BE2C (cell line): ENCODE data around the gene SPINK9.

Experiments
- DNase-seq: peaks from one replicate; pipeline ENCODE4 v3.0.0-alpha.2; 2020
- H3K27me3 ChIP-seq: fragments of 250-450 bp; sonication (Bioruptor Pico); 2 replicates; pipeline ENCODE4 v1.5.1; 2020; ENCODE audit warnings: mild to moderate bottlenecking
- H3K36me3 ChIP-seq: fragments of 250-450 bp; sonication (Bioruptor Pico); 2 replicates; pipeline ENCODE4 v1.5.1; 2020; ENCODE audit warnings: mild to moderate bottlenecking
- H3K4me1 ChIP-seq: fragments of 250-450 bp; sonication (Bioruptor Pico); 2 replicates; pipeline ENCODE4 v1.5.1; 2020
- H3K4me3 ChIP-seq: 2 replicates; pipeline ENCODE4 v1.5.1; 2011; ENCODE audit warnings: low read depth, low read length
- H3K9me3 ChIP-seq: fragments of 250-450 bp; sonication (Bioruptor Pico); 2 replicates; pipeline ENCODE4 v1.5.1; 2020
- TF ChIP-seq, protein P1 (sequence below): IDR thresholded peaks from 2 replicates; pipeline ENCODE4 v1.5.1; 2012; ENCODE audit warnings: mild to moderate bottlenecking, low read depth, low read length

SPINK9 gene

DNA sequence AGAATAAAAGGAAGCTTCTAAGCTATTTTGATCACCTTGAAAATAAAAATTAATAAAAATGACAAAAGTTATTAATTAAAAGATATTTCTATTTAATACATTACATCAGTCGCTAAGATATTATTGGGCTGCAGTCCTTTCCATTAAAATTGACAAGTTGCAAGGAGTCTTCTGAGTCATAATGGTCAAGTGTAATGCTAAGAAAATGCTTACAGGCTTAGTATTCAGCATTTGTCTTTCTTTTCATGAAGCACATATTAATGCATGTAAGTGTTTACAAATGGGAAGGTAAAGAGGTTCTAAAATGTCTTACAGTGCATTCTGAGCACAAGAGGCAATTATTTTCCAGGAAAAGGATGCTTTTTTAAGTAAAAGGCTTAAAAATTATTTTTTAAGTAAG, 17.3 kb downstream of the SPINK9 start:
- H3K4me1 ChIP-seq = no peaks in the 10 kb centered on the region
- H3K36me3 ChIP-seq = no peaks in the 10 kb centered on the region
- DNase-seq = no peak
- H3K4me3 ChIP-seq = no peak overlapping the region
- H3K27me3 ChIP-seq = no peaks in the 10 kb centered on the region
- TF ChIP-seq, protein P1, sequence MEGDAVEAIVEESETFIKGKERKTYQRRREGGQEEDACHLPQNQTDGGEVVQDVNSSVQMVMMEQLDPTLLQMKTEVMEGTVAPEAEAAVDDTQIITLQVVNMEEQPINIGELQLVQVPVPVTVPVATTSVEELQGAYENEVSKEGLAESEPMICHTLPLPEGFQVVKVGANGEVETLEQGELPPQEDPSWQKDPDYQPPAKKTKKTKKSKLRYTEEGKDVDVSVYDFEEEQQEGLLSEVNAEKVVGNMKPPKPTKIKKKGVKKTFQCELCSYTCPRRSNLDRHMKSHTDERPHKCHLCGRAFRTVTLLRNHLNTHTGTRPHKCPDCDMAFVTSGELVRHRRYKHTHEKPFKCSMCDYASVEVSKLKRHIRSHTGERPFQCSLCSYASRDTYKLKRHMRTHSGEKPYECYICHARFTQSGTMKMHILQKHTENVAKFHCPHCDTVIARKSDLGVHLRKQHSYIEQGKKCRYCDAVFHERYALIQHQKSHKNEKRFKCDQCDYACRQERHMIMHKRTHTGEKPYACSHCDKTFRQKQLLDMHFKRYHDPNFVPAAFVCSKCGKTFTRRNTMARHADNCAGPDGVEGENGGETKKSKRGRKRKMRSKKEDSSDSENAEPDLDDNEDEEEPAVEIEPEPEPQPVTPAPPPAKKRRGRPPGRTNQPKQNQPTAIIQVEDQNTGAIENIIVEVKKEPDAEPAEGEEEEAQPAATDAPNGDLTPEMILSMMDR = no peak
- H3K9me3 ChIP-seq = no peaks in the 10 kb centered on the region

DNA sequence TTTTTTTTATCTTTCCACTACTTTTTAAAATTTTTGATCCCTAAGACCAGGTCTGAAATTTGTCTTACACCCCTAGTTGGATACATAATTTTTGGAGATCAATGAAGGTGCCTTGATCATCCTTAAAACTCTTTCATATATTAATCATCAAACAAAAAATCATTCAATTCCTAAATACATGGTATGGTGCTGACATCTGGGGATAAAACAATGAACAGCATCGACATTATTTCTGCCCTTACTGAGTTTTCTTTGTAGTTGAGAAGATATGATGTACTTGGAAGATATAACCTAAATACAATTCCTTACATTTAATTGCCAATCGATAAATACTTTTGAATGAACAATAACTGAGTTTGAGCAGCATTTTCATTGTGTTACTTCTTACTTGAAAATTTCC, 18.3 kb downstream of the SPINK9 start:
- no peaks in the 10 kb centered on the region for H3K9me3 ChIP-seq
- no peak overlapping the region for H3K4me3 ChIP-seq
- no peak for DNase-seq
- H3K4me1 ChIP-seq = no peaks in the 10 kb centered on the region
- H3K36me3 ChIP-seq = no peaks in the 10 kb centered on the region
- no peaks in the 10 kb centered on the region for H3K27me3 ChIP-seq
- TF ChIP-seq, protein P1 = no peak

DNA sequence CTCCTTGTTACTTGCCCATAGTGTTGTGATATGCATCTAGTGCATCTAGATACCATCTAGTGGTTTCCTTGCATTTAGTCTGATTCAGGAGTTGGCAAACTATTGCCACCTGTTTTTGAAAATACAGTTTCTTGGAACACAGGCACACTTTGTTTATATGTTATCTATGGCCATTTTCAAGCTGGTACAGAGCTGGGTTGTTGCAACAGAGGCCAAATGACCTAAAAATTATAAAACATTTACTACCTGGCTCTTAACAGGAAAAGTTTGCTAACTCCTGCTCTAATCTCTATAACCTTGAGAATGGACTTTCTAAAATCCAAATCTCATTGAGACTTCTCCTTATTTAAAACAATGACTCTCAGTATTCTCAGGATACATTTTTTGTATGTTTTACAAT, 29.0 kb downstream of the SPINK9 start:
- TF ChIP-seq, protein P1 = no peak
- Histone ChIP-seq H3K36me3 (no peaks in the 10 kb centered on the region), H3K9me3 (no peaks in the 10 kb centered on the region), H3K4me3 (no peak overlapping the region), H3K4me1 (no peaks in the 10 kb centered on the region), H3K27me3 (no peaks in the 10 kb centered on the region)
- DNase-seq = no peak

DNA sequence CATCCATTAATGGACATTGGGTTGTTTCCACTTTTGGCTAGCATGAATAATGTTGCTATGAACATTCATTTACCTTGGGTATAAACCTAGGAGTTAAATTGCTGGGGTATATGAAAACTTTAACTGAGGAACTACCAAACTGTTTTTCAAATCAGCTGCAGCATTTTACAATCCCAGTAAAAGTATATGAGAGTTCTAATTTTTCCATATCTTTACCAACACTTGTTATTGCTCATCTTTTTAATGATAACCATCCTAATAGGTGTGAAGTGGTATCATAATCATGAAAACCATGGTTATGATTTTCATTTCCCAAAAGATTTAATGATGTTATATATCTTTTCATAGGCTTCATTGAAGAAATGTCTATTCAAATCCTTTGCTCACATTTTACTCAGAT, 32.9 kb downstream of the SPINK9 start:
- DNase-seq = no peak
- no peaks in the 10 kb centered on the region for H3K4me1 ChIP-seq
- no peak overlapping the region for H3K4me3 ChIP-seq
- H3K27me3 ChIP-seq = no peaks in the 10 kb centered on the region
- TF ChIP-seq, protein P1 = no peak
- H3K36me3 ChIP-seq = no peaks in the 10 kb centered on the region
- H3K9me3 ChIP-seq = no peaks in the 10 kb centered on the region

DNA sequence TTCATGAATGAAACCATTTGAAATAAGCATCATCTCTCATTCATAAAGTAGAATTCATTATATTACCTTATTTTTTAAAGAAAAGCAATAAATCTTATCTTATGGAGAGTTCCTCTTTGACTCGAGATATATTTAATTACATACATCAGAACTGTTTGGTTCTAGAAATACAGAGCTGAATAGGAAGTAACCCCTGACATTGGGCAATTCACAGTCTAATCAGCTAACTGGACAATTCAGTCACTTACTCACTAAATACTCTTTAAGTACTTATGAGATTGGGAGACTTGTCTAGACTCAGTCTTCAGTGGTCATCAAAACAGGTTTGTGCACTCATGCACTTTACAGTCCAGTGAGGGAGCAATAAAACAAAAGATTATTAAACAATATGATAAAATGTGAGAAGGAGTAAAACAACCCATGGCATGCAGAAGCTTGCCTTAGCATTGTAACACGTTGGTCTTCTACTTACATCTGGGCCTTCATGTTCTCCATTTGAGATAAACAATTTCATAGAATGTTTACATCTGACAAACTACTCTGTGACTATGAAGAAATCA, 36.9 kb downstream of the SPINK9 start:
- Histone ChIP-seq H3K9me3 (no peaks in the 10 kb centered on the region), H3K27me3 (no peaks in the 10 kb centered on the region), H3K4me1 (no peaks in the 10 kb centered on the region), H3K4me3 (no peak overlapping the region), H3K36me3 (no peaks in the 10 kb centered on the region)
- DNase-seq = no peak
- TF ChIP-seq, protein P1 = no peak

DNA sequence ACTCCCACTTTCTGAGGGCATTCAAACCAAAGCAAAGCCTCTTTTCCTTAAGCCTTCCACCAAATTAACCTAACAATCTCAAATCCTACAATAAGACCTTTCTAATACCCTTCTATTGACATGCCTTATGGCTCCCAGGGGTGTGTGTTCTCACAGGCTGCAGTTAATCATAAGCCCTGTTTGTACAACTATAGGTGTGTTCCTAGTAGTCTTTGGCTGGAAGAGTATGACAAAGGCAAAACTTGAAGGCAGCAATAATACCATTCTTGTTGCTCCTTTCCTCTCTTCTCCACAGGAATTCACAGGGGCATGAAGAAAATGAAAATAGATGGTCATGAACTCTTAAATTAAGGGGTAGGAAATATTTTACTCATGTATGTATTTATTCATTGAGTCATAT, 37.5 kb downstream of the SPINK9 start:
- no peak for DNase-seq
- Histone ChIP-seq H3K36me3 (no peaks in the 10 kb centered on the region), H3K4me3 (no peak overlapping the region), H3K9me3 (no peaks in the 10 kb centered on the region), H3K4me1 (no peaks in the 10 kb centered on the region), H3K27me3 (no peaks in the 10 kb centered on the region)
- TF ChIP-seq, protein P1 = no peak
